Ovary (tissue), 9 donors: ENCODE measurements around the gene PHEX. TPM values are rescaled to one million over a fixed set of nuclear protein-coding genes. Genes with fewer than 3 reads are reported as not detected.

Experiments used
- DNase-seq, 5 donors: peaks; one replicate each; pipeline ENCODE4 v3.0.0-alpha.2; 2019 to 2020
- H3K27ac ChIP-seq, 2 donors: fragments of 200-600 bp; one replicate each; pipeline versions ENCODE4 v1.5.1 to v1.8.0; 2019 to 2022
- H3K27me3 ChIP-seq: fragments of 200-600 bp; one replicate; pipeline ENCODE4 v1.8.0; 2022
- H3K36me3 ChIP-seq: fragments of 200-600 bp; sonication (generic); one replicate; pipeline ENCODE4 v1.5.1; 2019
- H3K4me1 ChIP-seq: one replicate; pipeline ENCODE4 v1.8.1; 2013; ENCODE audit warnings: mild to moderate bottlenecking, moderate library complexity; ENCODE audit not compliant: insufficient read depth
- H3K4me3 ChIP-seq: fragments of 200-600 bp; sonication (generic); one replicate; pipeline ENCODE4 v1.5.1; 2017
- H3K9me3 ChIP-seq, 2 donors: fragments of 200-600 bp in 1 of 2; sonication (generic) in 1 of 2; one replicate each; pipeline versions ENCODE4 v1.5.1 to v1.8.1; 2013 to 2019; ENCODE audit warnings: mild to moderate bottlenecking in 1 of 2, moderate library complexity in 1 of 2
- CTCF ChIP-seq, 3 donors: fragments of 450-650 bp in 2 of 3; fragments of 200-600 bp in 1 of 3; IDR thresholded peaks; one replicate each; pipeline versions ENCODE4 v1.5.1 to v1.8.0; 2016 to 2022; ENCODE audit warnings: antibody characterized with exemption in 3 of 3, mild to moderate bottlenecking in 1 of 3
- EP300 ChIP-seq: sonication (generic); formaldehyde crosslinking; IDR thresholded peaks from one replicate; pipeline ENCODE4 v1.6.1; 2017; ENCODE audit warnings: antibody characterized with exemption
- POLR2A ChIP-seq: fragments of 450-650 bp; IDR thresholded peaks from one replicate; pipeline ENCODE4 v1.6.1; 2017; ENCODE audit warnings: antibody characterized with exemption, mild to moderate bottlenecking, moderate library complexity
- WGBS, 3 donors: extraction: QIAGEN DNeasy Blood & Tissue Kit in 1 of 3; methylation state at CpG; one replicate each; pipeline versions ENCODE4 v1.1.5 to v1.1.7; 2013 to 2017; 5-methylcytosine and 5-hydroxymethylcytosine counted together
- intact Hi-C, 4 donors: fragments of 100-400 bp; cut with DNase I; formaldehyde crosslinking; loops; one replicate each; pipeline versions ENCODE4 v1.11.0 to v1.15.1; 2022 to 2023
- polyA plus RNA-seq, 2 donors: library from polyadenylated mRNA; stranded (reverse); fragments of 200-250 nt in 1 of 2; fragments of 350-450 nt in 1 of 2; fragmentation: Illumina TruSeq in 1 of 2; extraction: RNeasy Lipid Tissue Mini Kit (QIAGEN cat#74804) in 1 of 2; gene quantifications; one replicate each; pipeline ENCODE4 v1.2.3, GENCODE V29; 2013 to 2014
- total RNA-seq, 7 donors: library from RNA; depleted of rRNA in 2 of 7; stranded (reverse); fragments of >200 nt in 2 of 7; fragmentation: NEBNext Ultra II Directional in 3 of 7; extraction: Animal tissue kit (Norgen Biotek cat#: 25700) in 3 of 7; gene quantifications; one replicate each; pipeline versions ENCODE4 v1.1.0 to v1.2.4, GENCODE V29; 2016 to 2023
- donor health status: DM: no; HTN: no; CAD: no; lungs with moderate emphysema.
- donor health status: DM: no; HTN: no; CAD: no.
- donor health status: Bipolar disorder and iron deficiency.
- donor health status: DM: yes; HTN: yes; CAD: no.
- donor health status: DM: no; HTN: no; CAD: no.
- donor health status: DM: yes; HTN: yes; CAD: no.

PHEX gene
- total and polyA plus RNA-seq, 9 donors: 0.46 to 18.9 (median 1.1) TPM

GRCh38 chrX:22203186-22203585, 171.1 kb downstream of the PHEX start:
- Histone ChIP-seq H3K4me3 (no peak overlapping the region), H3K36me3 (no peaks in the 10 kb centered on the region), H3K27me3 (no peaks in the 10 kb centered on the region), H3K4me1 (no peaks in the 10 kb centered on the region), H3K9me3 (no peaks in the 10 kb centered on the region), H3K27ac (no peak overlapping the region)
- TF ChIP-seq CTCF (IDR thresholded peaks at IDR 0.05) (no peak), POLR2A (no peak), EP300 (no peak)
- no peak for DNase-seq
- intact Hi-C loops: no loop called here

GRCh38 chrX:22206781-22207180, 174.7 kb downstream of the PHEX start:
- intact Hi-C loops: no loop called here
- no peaks in the 10 kb centered on the region for H3K27me3 ChIP-seq
- H3K4me3 ChIP-seq: no peak overlapping the region
- WGBS, 3 donors: 29 to 47% (median 32%) methylated on average over 1 of the region's 1 CpG
- no peak overlapping the region for H3K27ac ChIP-seq
- H3K9me3 ChIP-seq: no peaks in the 10 kb centered on the region
- DNase-seq: no peak
- no peaks in the 10 kb centered on the region for H3K36me3 ChIP-seq
- H3K4me1 ChIP-seq: no peaks in the 10 kb centered on the region
- TF ChIP-seq EP300: no peak
- no peak for TF ChIP-seq CTCF (IDR thresholded peaks at IDR 0.05)
- TF ChIP-seq POLR2A: no peak

- H3K4me1 ChIP-seq: no peaks in the 10 kb centered on the region
- intact Hi-C loops: no loop called here
- no peaks in the 10 kb centered on the region for H3K9me3 ChIP-seq
- no peak for DNase-seq
- TF ChIP-seq EP300 (no peak), CTCF (IDR thresholded peaks at IDR 0.05) (no peak), POLR2A (no peak)
- 75 to 81% (median 78%) methylated on average over 2 of the region's 2 CpGs for WGBS, 3 donors
- no peaks in the 10 kb centered on the region for H3K36me3 ChIP-seq
- H3K27ac ChIP-seq: no peak overlapping the region
- no peak overlapping the region for H3K4me3 ChIP-seq
- no peaks in the 10 kb centered on the region for H3K27me3 ChIP-seq
Measured at GRCh38 chrX:22220941-22221340, 188.8 kb downstream of the PHEX start.

GRCh38 chrX:22234380-22234779, 202.3 kb downstream of the PHEX start:
- no peak for TF ChIP-seq CTCF (IDR thresholded peaks at IDR 0.05)
- no peak for TF ChIP-seq POLR2A
- no peak for TF ChIP-seq EP300
- intact Hi-C loops: no loop called here
- Histone ChIP-seq H3K4me1 (no peaks in the 10 kb centered on the region), H3K9me3 (no peaks in the 10 kb centered on the region), H3K36me3 (no peaks in the 10 kb centered on the region), H3K27ac (no peak overlapping the region), H3K27me3 (no peaks in the 10 kb centered on the region), H3K4me3 (no peak overlapping the region)
- DNase-seq: no peak
- WGBS, 3 donors: 74 to 76% (median 75%) methylated on average over 6 of the region's 6 CpGs

GRCh38 chrX:22237479-22237878, 205.4 kb downstream of the PHEX start:
- Histone ChIP-seq H3K9me3 (no peaks in the 10 kb centered on the region), H3K4me1 (no peaks in the 10 kb centered on the region), H3K27ac (no peak overlapping the region), H3K36me3 (no peaks in the 10 kb centered on the region), H3K27me3 (no peaks in the 10 kb centered on the region), H3K4me3 (no peak overlapping the region)
- intact Hi-C loops: no loop called here
- no peak for DNase-seq
- WGBS, 3 donors: 58 to 64% (median 59%) methylated on average over 2 of the region's 2 CpGs
- TF ChIP-seq EP300: no peak
- TF ChIP-seq POLR2A: no peak
- no peak for TF ChIP-seq CTCF (IDR thresholded peaks at IDR 0.05)
